DOHH2 (cell line): Measurements from ENCODE around the gene GUCY2D.

ENCODE experiments used
- H3F3A ChIP-seq: fragments of 200-600 bp; sonication (generic), shearing (Covaris generic); 2 replicates; pipeline ENCODE4 v1.6.0; 2016; ENCODE audit warnings: antibody characterized with exemption, mild to moderate bottlenecking; ENCODE audit not compliant: control insufficient read depth, insufficient read depth
- H3K27ac ChIP-seq: fragments of 200-600 bp; sonication (generic); 2 replicates; pipeline ENCODE4 v1.5.1; 2014; ENCODE audit warnings: low read depth, mild to moderate bottlenecking, low read length, moderate library complexity
- H3K27me3 ChIP-seq: fragments of 200-600 bp; sonication (generic); 2 replicates; pipeline ENCODE4 v1.6.1; 2014; ENCODE audit warnings: mild to moderate bottlenecking, low read length, mixed read lengths; ENCODE audit not compliant: control insufficient read depth
- H3K36me3 ChIP-seq: fragments of 200-600 bp; sonication (generic); 2 replicates; pipeline ENCODE4 v1.6.1; 2014; ENCODE audit warnings: mild to moderate bottlenecking, low read length, moderate library complexity, mixed read lengths; ENCODE audit not compliant: control insufficient read depth
- H3K4me1 ChIP-seq: fragments of 200-600 bp; sonication (generic); 2 replicates; pipeline ENCODE4 v1.6.1; 2014; ENCODE audit warnings: mild to moderate bottlenecking, low read length, mixed read lengths; ENCODE audit not compliant: control insufficient read depth
- H3K4me2 ChIP-seq: fragments of 200-600 bp; sonication (generic); 2 replicates; pipeline ENCODE4 v1.6.0; 2014; ENCODE audit warnings: mild to moderate bottlenecking, low read length, moderate library complexity
- H3K4me3 ChIP-seq: fragments of 200-600 bp; sonication (generic); 2 replicates; pipeline ENCODE4 v1.5.1; 2014; ENCODE audit warnings: mild to moderate bottlenecking, low read length, mixed read lengths
- H3K79me2 ChIP-seq: fragments of 200-600 bp; sonication (generic); 2 replicates; pipeline ENCODE4 v1.6.1; 2014; ENCODE audit warnings: mild to moderate bottlenecking, low read length, mixed read lengths; ENCODE audit not compliant: control insufficient read depth
- H3K9me2 ChIP-seq: fragments of 200-600 bp; sonication (generic); replicated peaks from 2 replicates; pipeline ENCODE4 v1.6.1; 2014; ENCODE audit warnings: mild to moderate bottlenecking, low read length, mixed read lengths; ENCODE audit not compliant: control insufficient read depth
- H3K9me3 ChIP-seq: fragments of 200-600 bp; sonication (generic); 2 replicates; pipeline ENCODE4 v1.6.1; 2014; ENCODE audit warnings: antibody characterized with exemption, low read length, mixed read lengths; ENCODE audit not compliant: control insufficient read depth, insufficient read depth
- H4K20me1 ChIP-seq: fragments of 200-600 bp; sonication (generic); 2 replicates; pipeline ENCODE4 v1.6.0; 2014; ENCODE audit warnings: low read depth, mild to moderate bottlenecking, antibody characterized with exemption, low read length, moderate library complexity; ENCODE audit not compliant: control insufficient read depth, insufficient read depth
- EZH2phosphoT487 ChIP-seq: fragments of 200-600 bp; sonication (generic); IDR thresholded peaks from 2 replicates; pipeline ENCODE4 v1.6.1; 2017; ENCODE audit warnings: borderline replicate concordance, mild to moderate bottlenecking, antibody characterized with exemption, low read length, moderate library complexity, mixed read lengths
- TF ChIP-seq, protein P1 (sequence below): fragments of 200-600 bp; sonication (generic); IDR thresholded peaks from one replicate; pipeline ENCODE4 v1.5.1; 2014; ENCODE audit warnings: antibody characterized with exemption, mild to moderate bottlenecking, low read depth, low read length; ENCODE audit not compliant: poor library complexity, severe bottlenecking

Gene GUCY2D

DNA sequence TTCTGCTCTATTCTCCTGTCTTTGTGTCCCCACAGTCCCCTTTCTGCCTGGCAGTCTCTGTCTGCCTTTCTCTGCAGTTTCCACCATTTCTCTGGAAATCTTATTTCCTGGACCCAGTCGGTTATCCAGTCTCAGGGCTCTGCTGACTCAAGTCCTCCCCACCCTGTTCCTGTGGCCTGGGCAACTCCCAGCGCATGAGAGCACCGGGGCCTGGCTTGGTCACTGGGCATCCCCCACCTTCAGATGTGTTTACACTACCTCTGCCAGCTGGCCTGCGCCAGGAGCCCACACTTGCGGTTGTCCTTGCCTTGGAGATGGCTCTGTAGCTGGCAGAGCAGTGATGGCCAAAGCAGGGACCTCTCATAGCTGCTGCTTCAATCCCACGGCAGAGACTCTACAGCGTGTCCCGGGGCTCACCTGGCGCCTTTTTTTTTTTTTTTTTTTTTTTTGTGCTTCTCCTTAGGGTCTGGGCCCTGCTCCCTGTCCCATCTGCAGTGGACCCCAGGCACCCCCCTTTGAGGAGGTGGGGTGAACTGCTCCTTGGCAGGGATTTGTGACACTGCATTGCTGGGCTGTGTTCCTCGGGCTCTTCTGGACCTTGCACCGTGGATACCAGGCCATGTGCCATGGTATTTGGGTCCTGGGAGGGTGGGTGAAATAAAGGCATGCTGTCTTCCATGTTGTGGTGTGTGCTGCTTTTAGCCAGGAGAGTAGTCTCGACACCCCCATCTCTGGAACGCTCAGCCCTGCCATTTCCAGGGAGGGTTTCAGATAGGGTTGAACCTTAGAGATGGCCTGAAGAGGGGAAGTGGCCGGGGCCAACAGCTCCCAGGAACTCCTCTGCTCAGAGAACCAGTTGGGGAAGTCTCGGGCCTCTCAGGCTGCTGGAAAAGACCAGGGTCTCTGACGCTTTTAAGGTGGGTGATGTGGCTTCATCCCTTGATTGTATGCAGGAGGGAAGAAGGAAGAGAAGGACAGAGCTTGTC, 17.5 kb downstream of the GUCY2D start:
- Histone ChIP-seq H3K9me2 (no peaks in the 10 kb centered on the region), H3K36me3 (no peaks in the 10 kb centered on the region), H3F3A (no peaks in the 10 kb centered on the region), H4K20me1 (no peaks in the 10 kb centered on the region), H3K4me3 (no peak overlapping the region), H3K79me2 (no peaks in the 10 kb centered on the region), H3K27me3 (peaks cover 34% of the 10 kb centered on the region), H3K4me1 (peaks cover 10% of the 10 kb centered on the region), H3K27ac (no peak overlapping the region), H3K9me3 (no peaks in the 10 kb centered on the region), H3K4me2 (no peak overlapping the region)
- TF ChIP-seq, protein P1, sequence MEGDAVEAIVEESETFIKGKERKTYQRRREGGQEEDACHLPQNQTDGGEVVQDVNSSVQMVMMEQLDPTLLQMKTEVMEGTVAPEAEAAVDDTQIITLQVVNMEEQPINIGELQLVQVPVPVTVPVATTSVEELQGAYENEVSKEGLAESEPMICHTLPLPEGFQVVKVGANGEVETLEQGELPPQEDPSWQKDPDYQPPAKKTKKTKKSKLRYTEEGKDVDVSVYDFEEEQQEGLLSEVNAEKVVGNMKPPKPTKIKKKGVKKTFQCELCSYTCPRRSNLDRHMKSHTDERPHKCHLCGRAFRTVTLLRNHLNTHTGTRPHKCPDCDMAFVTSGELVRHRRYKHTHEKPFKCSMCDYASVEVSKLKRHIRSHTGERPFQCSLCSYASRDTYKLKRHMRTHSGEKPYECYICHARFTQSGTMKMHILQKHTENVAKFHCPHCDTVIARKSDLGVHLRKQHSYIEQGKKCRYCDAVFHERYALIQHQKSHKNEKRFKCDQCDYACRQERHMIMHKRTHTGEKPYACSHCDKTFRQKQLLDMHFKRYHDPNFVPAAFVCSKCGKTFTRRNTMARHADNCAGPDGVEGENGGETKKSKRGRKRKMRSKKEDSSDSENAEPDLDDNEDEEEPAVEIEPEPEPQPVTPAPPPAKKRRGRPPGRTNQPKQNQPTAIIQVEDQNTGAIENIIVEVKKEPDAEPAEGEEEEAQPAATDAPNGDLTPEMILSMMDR, result no peak
- no peak for TF ChIP-seq EZH2phosphoT487

DNA sequence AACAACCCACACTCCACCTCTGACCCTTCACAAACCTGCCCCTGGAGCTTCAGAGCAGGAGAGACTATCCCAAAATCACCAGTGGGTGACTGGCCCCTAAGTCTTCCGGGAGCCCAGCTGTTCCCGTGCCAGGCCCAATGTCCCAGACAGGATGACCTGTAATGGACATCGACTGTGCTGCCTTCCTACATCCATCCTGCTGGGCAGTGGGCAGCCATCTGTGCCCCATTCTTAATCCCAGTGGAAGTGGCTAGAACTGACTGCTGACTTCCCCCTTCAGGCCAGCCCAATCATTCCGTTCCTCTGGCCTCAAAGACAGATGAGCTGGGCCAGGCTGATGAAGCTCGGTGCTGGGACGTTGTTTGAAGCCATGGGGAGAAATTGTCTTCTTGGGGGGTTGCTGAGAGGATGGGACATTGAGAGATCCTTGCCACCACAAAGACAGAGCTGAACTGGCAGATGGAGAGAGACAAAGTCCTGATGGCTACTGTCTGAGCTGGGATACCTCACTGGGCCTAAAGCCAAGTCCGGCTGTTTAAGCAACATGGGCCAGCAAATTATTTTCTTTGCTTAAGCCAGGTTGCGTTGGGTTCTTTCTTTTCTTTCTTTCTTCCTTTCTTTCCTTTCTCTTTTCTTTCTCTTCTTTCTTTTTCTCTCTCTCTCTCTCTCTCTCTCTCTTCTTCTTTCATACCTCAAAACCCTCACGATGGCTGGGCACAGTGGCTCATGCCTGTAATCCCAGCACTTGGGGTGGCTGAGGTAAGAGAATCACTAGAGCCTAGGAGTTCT, 18.6 kb downstream of the GUCY2D start:
- Histone ChIP-seq H3K27ac (no peak overlapping the region), H3K36me3 (no peaks in the 10 kb centered on the region), H3K9me3 (no peaks in the 10 kb centered on the region), H3K4me1 (peaks cover 9% of the 10 kb centered on the region), H3F3A (no peaks in the 10 kb centered on the region), H3K4me3 (no peak overlapping the region), H3K9me2 (no peaks in the 10 kb centered on the region), H4K20me1 (no peaks in the 10 kb centered on the region), H3K4me2 (no peak overlapping the region), H3K27me3 (peaks cover 32% of the 10 kb centered on the region), H3K79me2 (no peaks in the 10 kb centered on the region)
- TF ChIP-seq, protein P1, result no peak
- no peak for TF ChIP-seq EZH2phosphoT487

DNA sequence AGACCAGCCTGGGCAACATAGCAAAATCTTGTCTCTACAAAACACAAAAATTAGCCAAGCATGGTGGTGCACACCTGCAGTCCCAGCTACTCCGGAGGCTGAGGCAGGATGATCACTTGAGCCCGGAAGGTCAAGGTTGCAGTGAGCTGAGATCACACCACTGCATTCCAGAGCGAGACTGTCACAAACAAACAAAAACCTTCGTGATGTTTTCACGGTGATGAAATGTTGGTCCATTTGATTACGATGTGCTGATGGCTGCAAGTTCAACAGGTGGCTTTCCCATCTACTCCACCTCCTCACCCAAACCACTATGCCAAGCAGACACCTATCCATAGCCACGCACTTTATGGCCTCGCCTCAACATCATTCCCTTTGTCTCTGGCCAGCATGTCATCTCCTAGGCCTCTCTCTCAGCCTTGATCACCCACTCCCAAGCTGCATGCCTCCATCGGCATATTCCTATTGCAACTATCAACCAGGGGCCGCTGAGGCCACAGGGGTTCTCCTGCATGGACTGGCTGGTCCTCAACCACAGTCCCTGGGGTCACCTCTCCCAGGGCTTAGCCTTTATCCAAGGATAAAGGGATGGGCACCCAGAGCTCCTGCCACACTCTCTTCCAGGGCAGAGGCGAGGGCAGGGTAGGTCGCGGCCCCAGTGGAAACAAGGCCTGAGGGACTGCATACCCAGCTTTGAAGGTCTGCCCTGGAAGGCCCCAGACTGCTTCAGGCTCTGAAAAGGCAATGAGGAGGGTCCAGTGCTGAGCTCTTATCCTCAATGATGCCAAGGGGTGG, 19.3 kb downstream of the GUCY2D start:
- Histone ChIP-seq H3K79me2 (no peaks in the 10 kb centered on the region), H4K20me1 (no peaks in the 10 kb centered on the region), H3K27me3 (peaks cover 28% of the 10 kb centered on the region), H3K9me3 (no peaks in the 10 kb centered on the region), H3K27ac (no peak overlapping the region), H3K4me2 (no peak overlapping the region), H3K4me1 (peaks cover 1% of the 10 kb centered on the region; the same call in 1 of the 2 replicates), H3K36me3 (no peaks in the 10 kb centered on the region), H3K9me2 (no peaks in the 10 kb centered on the region), H3K4me3 (no peak overlapping the region), H3F3A (no peaks in the 10 kb centered on the region)
- TF ChIP-seq, protein P1, result no peak
- TF ChIP-seq EZH2phosphoT487, result no peak
